HEK293T (cell line): Measurements from ENCODE around the gene MGRN1.

Experiments
- ARNT ChIP-seq: fragments of 450-650 bp; IDR thresholded peaks from 2 replicates; pipeline ENCODE4 v1.6.1; 2017; ENCODE audit warnings: mild to moderate bottlenecking
- BHLHE40 ChIP-seq: fragments of 450-650 bp; IDR thresholded peaks from 2 replicates; pipeline ENCODE4 v1.6.1; 2016; ENCODE audit warnings: mild to moderate bottlenecking, moderate library complexity, borderline replicate concordance
- CTBP1 ChIP-seq: fragments of 450-650 bp; IDR thresholded peaks from 2 replicates; pipeline ENCODE4 v1.6.1; 2016; ENCODE audit warnings: borderline replicate concordance
- ELF4 ChIP-seq: fragments of 450-650 bp; IDR thresholded peaks from 2 replicates; pipeline ENCODE4 v1.6.1; 2017; ENCODE audit warnings: antibody characterized with exemption
- FOXK2 ChIP-seq: fragments of 450-650 bp; IDR thresholded peaks from 2 replicates; pipeline ENCODE4 v1.6.1; 2016; ENCODE audit warnings: mild to moderate bottlenecking
- FOXM1 ChIP-seq: fragments of 450-650 bp; IDR thresholded peaks from 2 replicates; pipeline ENCODE4 v1.6.1; 2017; ENCODE audit warnings: mild to moderate bottlenecking, borderline replicate concordance
- LEF1 ChIP-seq: fragments of 450-650 bp; IDR thresholded peaks from 2 replicates; pipeline ENCODE4 v1.6.1; 2017; ENCODE audit warnings: mild to moderate bottlenecking, borderline replicate concordance
- NFRKB ChIP-seq: fragments of 450-650 bp; IDR thresholded peaks from 2 replicates; pipeline ENCODE4 v1.6.1; 2016; ENCODE audit warnings: mild to moderate bottlenecking, moderate library complexity
- SP1 ChIP-seq: fragments of 450-650 bp; IDR thresholded peaks from 2 replicates; pipeline ENCODE4 v1.6.1; 2017
- SUZ12 ChIP-seq: fragments of 450-650 bp; IDR thresholded peaks from 2 replicates; pipeline ENCODE4 v1.6.1; 2016; ENCODE audit warnings: mild to moderate bottlenecking
- TARDBP ChIP-seq: fragments of 450-650 bp; IDR thresholded peaks from 2 replicates; pipeline ENCODE4 v1.6.1; 2016
- TF ChIP-seq, protein P1 (sequence below): fragments of 450-650 bp; IDR thresholded peaks from 2 replicates; pipeline ENCODE4 v1.6.1; 2016

DNA sequence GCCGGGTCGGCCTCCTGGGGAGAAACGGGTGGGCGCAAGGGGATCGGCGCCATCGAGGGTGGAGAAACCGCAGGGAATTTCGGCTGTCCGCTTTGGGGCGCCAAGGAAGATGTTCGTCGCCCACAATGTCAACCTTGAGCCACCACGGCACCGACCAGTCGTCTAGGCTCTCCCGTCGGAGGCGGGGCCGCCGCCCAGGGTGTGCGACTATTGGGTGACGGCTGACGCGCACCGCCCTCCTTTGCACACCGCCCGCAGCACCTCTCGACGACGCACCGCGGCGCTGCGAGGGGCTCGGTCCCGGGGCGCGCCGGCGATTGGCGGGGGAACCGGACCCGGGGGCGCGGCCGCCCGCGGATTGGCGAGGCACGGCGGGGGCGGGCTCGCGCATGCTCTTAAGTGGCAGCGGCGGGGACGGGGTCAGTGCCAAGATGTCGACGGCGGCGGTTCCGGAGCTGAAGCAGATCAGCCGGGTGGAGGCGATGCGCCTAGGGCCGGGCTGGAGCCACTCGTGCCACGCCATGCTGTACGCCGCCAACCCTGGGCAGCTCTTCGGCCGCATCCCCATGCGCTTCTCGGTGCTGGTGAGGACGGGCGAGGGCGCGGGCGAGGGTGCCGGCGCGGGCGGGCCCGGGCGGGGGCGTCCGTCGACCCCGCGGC lies 68.8 kb downstream of the MGRN1 start, which contains the start of gene NUDT16L1:
- TF ChIP-seq ELF4 (no peak), CTBP1 (no peak), SP1 (no peak), TARDBP (no peak), BHLHE40 (no peak), ARNT (no peak), FOXM1 (no peak), NFRKB (no peak), FOXK2 (no peak), SUZ12 (no peak), LEF1 (no peak)
- TF ChIP-seq, protein P1, sequence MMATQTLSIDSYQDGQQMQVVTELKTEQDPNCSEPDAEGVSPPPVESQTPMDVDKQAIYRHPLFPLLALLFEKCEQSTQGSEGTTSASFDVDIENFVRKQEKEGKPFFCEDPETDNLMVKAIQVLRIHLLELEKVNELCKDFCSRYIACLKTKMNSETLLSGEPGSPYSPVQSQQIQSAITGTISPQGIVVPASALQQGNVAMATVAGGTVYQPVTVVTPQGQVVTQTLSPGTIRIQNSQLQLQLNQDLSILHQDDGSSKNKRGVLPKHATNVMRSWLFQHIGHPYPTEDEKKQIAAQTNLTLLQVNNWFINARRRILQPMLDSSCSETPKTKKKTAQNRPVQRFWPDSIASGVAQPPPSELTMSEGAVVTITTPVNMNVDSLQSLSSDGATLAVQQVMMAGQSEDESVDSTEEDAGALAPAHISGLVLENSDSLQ: peak; percentile 52; the same call in 1 of the 2 replicates
